Spleen (tissue), 7 donors: ENCODE results near the gene ATL1.

Experiments used
- CTCF ChIP-seq, 11 experiments: fragments of 200-600 bp in 7 of 11; fragments of 450-650 bp in 4 of 11; sonication (generic) in 4 of 11; IDR thresholded peaks in 8 of 11; conservative IDR thresholded peaks in 3 of 11; 1 replicate in 7 of 11; 2 replicates in 4 of 11; pipeline versions ENCODE4 v1.4.0 to v1.8.0; 2016 to 2021; ENCODE audit warnings: antibody characterized with exemption in 11 of 11, inconsistent platforms in 4 of 11, mild to moderate bottlenecking in 1 of 11
- POLR2A ChIP-seq, 3 donors: fragments of 450-650 bp; IDR thresholded peaks; one replicate each; pipeline ENCODE4 v1.5.1; 2017; ENCODE audit warnings: antibody characterized with exemption in 3 of 3, mild to moderate bottlenecking in 1 of 3
- donor health status: DM: no; HTN: no; CAD: no; lungs with moderate emphysema.
- donor health status: DM: no; HTN: no; CAD: no.
- donor health status: DM: no; HTN: no; CAD: no.

DNA sequence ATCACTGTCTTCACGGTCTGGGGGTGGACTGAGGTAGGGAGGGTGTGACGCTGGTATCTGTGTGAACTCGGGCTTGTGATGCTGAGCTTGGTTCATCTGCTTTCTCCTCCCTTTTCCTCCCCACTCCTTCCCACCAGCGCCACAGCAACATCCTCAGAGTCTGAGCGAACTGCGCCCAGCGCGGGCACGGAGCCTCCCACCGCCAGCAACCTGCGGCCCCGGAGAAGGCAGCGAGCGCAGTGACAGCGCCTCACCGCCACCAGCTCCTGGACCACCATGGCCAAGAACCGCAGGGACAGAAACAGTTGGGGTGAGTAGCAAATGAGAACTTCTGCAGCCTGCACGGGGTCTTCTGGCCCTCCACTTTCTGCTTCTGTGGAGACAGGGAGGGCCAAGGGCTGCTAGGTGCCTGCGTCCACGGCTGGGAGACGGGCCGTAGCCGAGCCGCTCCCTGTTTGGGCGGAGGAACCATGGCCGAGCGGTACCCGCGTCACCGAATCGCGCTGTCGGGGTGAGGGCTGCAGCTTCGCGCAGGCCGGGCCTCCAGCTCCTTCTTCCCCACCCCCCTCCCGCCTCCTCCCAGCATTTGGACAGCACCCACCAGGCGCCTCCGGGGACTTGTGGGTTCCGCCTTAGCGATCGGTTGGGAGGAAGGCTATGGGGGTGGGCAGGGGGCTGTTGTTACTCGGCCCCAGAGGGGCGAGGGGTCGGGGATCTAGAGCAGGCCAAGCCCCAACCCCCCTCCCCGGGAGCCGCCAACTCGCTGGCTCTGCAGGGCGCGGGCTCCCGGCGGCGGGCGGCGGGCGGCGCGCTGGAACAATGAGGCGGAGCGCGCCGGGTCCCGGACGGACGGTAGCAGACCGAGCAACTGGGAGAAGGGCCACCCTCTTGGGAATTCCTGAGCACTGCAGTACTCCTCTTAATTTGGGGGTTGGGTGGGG lies at the start of gene ATL1:
- TF ChIP-seq CTCF (IDR thresholded peaks at IDR 0.05 in 8 of 11, conservative IDR thresholded peaks at IDR 0.05 in 3 of 11) (no peak), POLR2A (IDR thresholded peaks at IDR 0.05) (no peak)
